ENCODE measurements around the gene METTL25. TPM values are rescaled to one million over a fixed set of nuclear protein-coding genes. Genes with fewer than 3 reads are reported as not detected.

The METTL25 gene
- total RNA-seq, 1 experiment from 2014 or later, result 3.5 TPM

DNA sequence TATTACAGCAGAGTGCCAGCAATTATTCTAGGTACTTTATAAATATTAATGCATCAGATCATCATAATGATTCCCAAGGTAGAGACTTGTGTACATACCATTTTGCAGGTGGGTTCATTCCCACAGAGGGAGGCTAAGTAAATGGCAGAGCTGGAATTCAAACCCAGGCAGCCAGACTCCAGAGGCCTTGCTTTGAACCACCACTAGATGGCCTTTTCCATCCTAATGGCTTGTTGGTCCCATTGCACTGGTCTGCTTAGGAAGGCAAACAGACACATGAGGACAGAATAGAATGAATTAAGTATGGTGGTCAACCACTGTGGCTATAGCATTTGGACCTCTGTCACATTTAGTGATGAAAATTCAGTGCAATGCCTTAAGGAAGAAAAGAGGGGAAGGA is 158.7 kb downstream of the METTL25 start:
- intact Hi-C loops (cut with micrococcal nuclease; ENCODE audit: unreplicated experiment), result no loop called here

DNA sequence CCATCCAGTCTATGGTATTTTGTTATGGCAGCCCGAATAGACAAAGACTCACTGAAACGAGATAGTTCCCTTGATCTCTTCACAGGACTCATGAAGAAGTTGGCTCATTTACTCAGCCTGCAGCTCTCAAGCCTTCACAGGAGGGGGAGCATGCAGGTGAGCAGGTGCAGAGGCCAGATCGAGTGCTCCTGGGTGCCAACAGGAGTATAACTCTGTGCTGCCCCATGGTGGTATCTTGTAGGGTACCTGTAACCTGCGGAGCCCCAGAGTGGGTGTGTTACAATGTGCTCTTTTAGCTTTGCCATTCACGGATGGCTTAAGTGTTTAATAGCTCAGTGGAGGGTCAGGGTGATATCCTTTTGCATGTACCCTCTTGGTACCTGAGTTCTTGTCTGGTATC is 159.5 kb downstream of the METTL25 start:
- in situ Hi-C loops (cut with HindIII; ENCODE audit: low pct_unique_long_range_greater_than_20kb, low sequenced_read_pairs), result no loop called here
- Histone ChIP-seq H3K36me3 (ENCODE audit: control insufficient read depth, insufficient read depth, low read length) (no peaks in the 10 kb centered on the region), H3K9me3 (ENCODE audit: control insufficient read depth, insufficient read depth, low read depth, low read length) (no peaks in the 10 kb centered on the region), H3K27me3 (ENCODE audit: control insufficient read depth, insufficient read depth, low read length) (no peaks in the 10 kb centered on the region), H3K4me1 (ENCODE audit: control insufficient read depth, insufficient read depth, low read length) (no peaks in the 10 kb centered on the region), H3K27ac (ENCODE audit: low read length) (no peak overlapping the region), H3K4me3 (ENCODE audit: low read depth in 2 of 2, low read length in 2 of 2) (no peak overlapping the region)
- intact Hi-C loops (cut with micrococcal nuclease; ENCODE audit: unreplicated experiment), result no loop called here
- BruUV-seq (replicated peaks), result no TSS peak
- CTCF ChIA-PET, result no interaction called here
- DNase-seq (ENCODE audit: low read depth, low spot score) (no peak), ATAC-seq (no peak)
- POLR2A ChIA-PET, result no interaction called here
- TF ChIP-seq, protein P1, sequence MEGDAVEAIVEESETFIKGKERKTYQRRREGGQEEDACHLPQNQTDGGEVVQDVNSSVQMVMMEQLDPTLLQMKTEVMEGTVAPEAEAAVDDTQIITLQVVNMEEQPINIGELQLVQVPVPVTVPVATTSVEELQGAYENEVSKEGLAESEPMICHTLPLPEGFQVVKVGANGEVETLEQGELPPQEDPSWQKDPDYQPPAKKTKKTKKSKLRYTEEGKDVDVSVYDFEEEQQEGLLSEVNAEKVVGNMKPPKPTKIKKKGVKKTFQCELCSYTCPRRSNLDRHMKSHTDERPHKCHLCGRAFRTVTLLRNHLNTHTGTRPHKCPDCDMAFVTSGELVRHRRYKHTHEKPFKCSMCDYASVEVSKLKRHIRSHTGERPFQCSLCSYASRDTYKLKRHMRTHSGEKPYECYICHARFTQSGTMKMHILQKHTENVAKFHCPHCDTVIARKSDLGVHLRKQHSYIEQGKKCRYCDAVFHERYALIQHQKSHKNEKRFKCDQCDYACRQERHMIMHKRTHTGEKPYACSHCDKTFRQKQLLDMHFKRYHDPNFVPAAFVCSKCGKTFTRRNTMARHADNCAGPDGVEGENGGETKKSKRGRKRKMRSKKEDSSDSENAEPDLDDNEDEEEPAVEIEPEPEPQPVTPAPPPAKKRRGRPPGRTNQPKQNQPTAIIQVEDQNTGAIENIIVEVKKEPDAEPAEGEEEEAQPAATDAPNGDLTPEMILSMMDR (IDR thresholded peaks at IDR 0.05), result no peak
- TF ChIP-seq SIN3A (IDR thresholded peaks at IDR 0.05; ENCODE audit: borderline replicate concordance, insufficient read depth, low read depth, low read length) (no peak), POLR2AphosphoS5 (IDR thresholded peaks at IDR 0.05; ENCODE audit: low read depth, low read length) (no peak)
- TF ChIP-seq, protein P2, sequence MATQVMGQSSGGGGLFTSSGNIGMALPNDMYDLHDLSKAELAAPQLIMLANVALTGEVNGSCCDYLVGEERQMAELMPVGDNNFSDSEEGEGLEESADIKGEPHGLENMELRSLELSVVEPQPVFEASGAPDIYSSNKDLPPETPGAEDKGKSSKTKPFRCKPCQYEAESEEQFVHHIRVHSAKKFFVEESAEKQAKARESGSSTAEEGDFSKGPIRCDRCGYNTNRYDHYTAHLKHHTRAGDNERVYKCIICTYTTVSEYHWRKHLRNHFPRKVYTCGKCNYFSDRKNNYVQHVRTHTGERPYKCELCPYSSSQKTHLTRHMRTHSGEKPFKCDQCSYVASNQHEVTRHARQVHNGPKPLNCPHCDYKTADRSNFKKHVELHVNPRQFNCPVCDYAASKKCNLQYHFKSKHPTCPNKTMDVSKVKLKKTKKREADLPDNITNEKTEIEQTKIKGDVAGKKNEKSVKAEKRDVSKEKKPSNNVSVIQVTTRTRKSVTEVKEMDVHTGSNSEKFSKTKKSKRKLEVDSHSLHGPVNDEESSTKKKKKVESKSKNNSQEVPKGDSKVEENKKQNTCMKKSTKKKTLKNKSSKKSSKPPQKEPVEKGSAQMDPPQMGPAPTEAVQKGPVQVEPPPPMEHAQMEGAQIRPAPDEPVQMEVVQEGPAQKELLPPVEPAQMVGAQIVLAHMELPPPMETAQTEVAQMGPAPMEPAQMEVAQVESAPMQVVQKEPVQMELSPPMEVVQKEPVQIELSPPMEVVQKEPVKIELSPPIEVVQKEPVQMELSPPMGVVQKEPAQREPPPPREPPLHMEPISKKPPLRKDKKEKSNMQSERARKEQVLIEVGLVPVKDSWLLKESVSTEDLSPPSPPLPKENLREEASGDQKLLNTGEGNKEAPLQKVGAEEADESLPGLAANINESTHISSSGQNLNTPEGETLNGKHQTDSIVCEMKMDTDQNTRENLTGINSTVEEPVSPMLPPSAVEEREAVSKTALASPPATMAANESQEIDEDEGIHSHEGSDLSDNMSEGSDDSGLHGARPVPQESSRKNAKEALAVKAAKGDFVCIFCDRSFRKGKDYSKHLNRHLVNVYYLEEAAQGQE (IDR thresholded peaks at IDR 0.05; ENCODE audit: insufficient read depth in 1 of 2, low read depth in 2 of 2, low read length in 1 of 2), result no peak

More for the DNA sequence above, 158.7 kb downstream of the METTL25 start:
- ATAC-seq (no peak), DNase-seq (ENCODE audit: low read depth, low spot score) (peak; percentile 12)
- ChIA-PET POLR2A (no interaction called here), CTCF (no interaction called here)
- H3K4me1 ChIP-seq (ENCODE audit: control insufficient read depth, insufficient read depth, low read length), result no peaks in the 10 kb centered on the region
- BruUV-seq (replicated peaks), result no TSS peak
- H3K36me3 ChIP-seq (ENCODE audit: control insufficient read depth, insufficient read depth, low read length), result no peaks in the 10 kb centered on the region
- no peaks in the 10 kb centered on the region for H3K27me3 ChIP-seq (ENCODE audit: control insufficient read depth, insufficient read depth, low read length)
- in situ Hi-C loops (cut with HindIII; ENCODE audit: low pct_unique_long_range_greater_than_20kb, low sequenced_read_pairs), result no loop called here
- TF ChIP-seq, protein P2 (IDR thresholded peaks at IDR 0.05; ENCODE audit: insufficient read depth in 1 of 2, low read depth in 2 of 2, low read length in 1 of 2), result no peak
- TF ChIP-seq, protein P1 (IDR thresholded peaks at IDR 0.05), result peak; percentile 51
- no peak for TF ChIP-seq SIN3A (IDR thresholded peaks at IDR 0.05; ENCODE audit: borderline replicate concordance, insufficient read depth, low read depth, low read length)
- no peak overlapping the region for H3K27ac ChIP-seq (ENCODE audit: low read length)
- H3K9me3 ChIP-seq (ENCODE audit: control insufficient read depth, insufficient read depth, low read depth, low read length), result no peaks in the 10 kb centered on the region
- no peak overlapping the region for H3K4me3 ChIP-seq (ENCODE audit: low read depth in 2 of 2, low read length in 2 of 2)
